K562 (cell line): ENCODE data around the gene USP5. TPM values are rescaled to one million over a fixed set of nuclear protein-coding genes. Genes with fewer than 3 reads are reported as not detected.

ENCODE experiments used
- C11orf30 ChIP-seq: fragments of 450-650 bp; IDR thresholded peaks from 2 replicates; pipeline ENCODE4 v1.6.1; 2016; ENCODE audit warnings: low read depth, mild to moderate bottlenecking
- CBX3 ChIP-seq, 2 experiments: IDR thresholded peaks; 1 replicate in 1 of 2; 2 replicates in 1 of 2; pipeline ENCODE4 v1.6.1; 2012; ENCODE audit warnings: inconsistent platforms in 2 of 2, low read length in 2 of 2, borderline replicate concordance in 1 of 2, control low read depth in 1 of 2
- CCAR2 ChIP-seq: fragments of 200-400 bp; formaldehyde crosslinking; IDR thresholded peaks from 2 replicates; pipeline ENCODE4 v1.6.1; 2017; ENCODE audit warnings: mild to moderate bottlenecking, low read depth, low read length
- CEBPG ChIP-seq, 3 experiments: fragments of 200-800 bp in 1 of 3; sonication (Bioruptor generic) in 1 of 3; sonication (generic) in 1 of 3; formaldehyde crosslinking in 1 of 3; IDR thresholded peaks in 2 of 3; conservative IDR thresholded peaks in 1 of 3; 2 replicates each; pipeline versions ENCODE4 v1.6.1 to v1.8.0; 2016 to 2022; ENCODE audit warnings: missing compliant biosample characterization in 2 of 3, missing genetic modification characterization in 2 of 3, mild to moderate bottlenecking in 1 of 3, missing genetic modification reagents in 1 of 3
- ERF ChIP-seq: fragments of 450-650 bp; formaldehyde crosslinking; IDR thresholded peaks from 2 replicates; pipeline ENCODE4 v1.4.0; 2020; ENCODE audit warnings: mild to moderate bottlenecking, mixed read lengths
- KDM2B ChIP-seq: fragments of 250-450 bp; sonication (Bioruptor Pico); IDR thresholded peaks from 2 replicates; pipeline ENCODE4 v1.8.0; 2021; ENCODE audit warnings: mild to moderate bottlenecking, moderate library complexity
- KLF1 ChIP-seq: fragments of 450-650 bp; IDR thresholded peaks from 2 replicates; pipeline ENCODE4 v1.6.1; 2016; ENCODE audit warnings: missing genetic modification characterization, missing compliant biosample characterization
- MCM3 ChIP-seq: fragments of 450-650 bp; IDR thresholded peaks from 2 replicates; pipeline ENCODE4 v1.6.1; 2016
- MTA2 ChIP-seq: fragments of 450-650 bp; IDR thresholded peaks from 2 replicates; pipeline ENCODE4 v1.6.1; 2016; ENCODE audit warnings: low read depth
- NBN ChIP-seq: fragments of 450-650 bp; IDR thresholded peaks from 2 replicates; pipeline ENCODE4 v1.6.1; 2016; ENCODE audit warnings: low read depth, mild to moderate bottlenecking
- PBX2 ChIP-seq, 2 experiments: IDR thresholded peaks in 1 of 2; conservative IDR thresholded peaks in 1 of 2; 2 replicates each; pipeline ENCODE4 v1.6.1; 2016; ENCODE audit warnings: low read depth in 2 of 2, mild to moderate bottlenecking in 1 of 2, missing compliant biosample characterization in 1 of 2, missing genetic modification characterization in 1 of 2, moderate library complexity in 1 of 2
- PHB ChIP-seq: fragments of 250-450 bp; sonication (Bioruptor Pico); IDR thresholded peaks from 2 replicates; pipeline ENCODE4 v1.5.0; 2021
- POLR2A ChIP-seq: fragments of 450-650 bp; conservative IDR thresholded peaks from 2 replicates; pipeline ENCODE4 v1.6.1; 2016
- POU5F1 ChIP-seq: fragments of 150-350 bp; IDR thresholded peaks from 2 replicates; pipeline ENCODE4 v1.6.1; 2014; ENCODE audit warnings: borderline replicate concordance, low read length, low read depth, mild to moderate bottlenecking; ENCODE audit not compliant: partially characterized antibody
- RBBP5 ChIP-seq: fragments of 200-600 bp; sonication (generic); IDR thresholded peaks from 2 replicates; pipeline ENCODE4 v1.6.1; 2012; ENCODE audit warnings: borderline replicate concordance, mild to moderate bottlenecking, low read length, control low read depth, inconsistent platforms; ENCODE audit not compliant: insufficient read depth, poor library complexity, severe bottlenecking
- SIRT6 ChIP-seq: IDR thresholded peaks from one replicate; pipeline ENCODE4 v1.6.1; 2012; ENCODE audit warnings: low read depth, mild to moderate bottlenecking, control low read depth, inconsistent platforms, low read length, moderate library complexity
- SMAD4 ChIP-seq: fragments of 250-450 bp; sonication (Bioruptor Pico); conservative IDR thresholded peaks from 2 replicates; pipeline ENCODE4 v1.8.0; 2021; ENCODE audit warnings: inconsistent platforms, mild to moderate bottlenecking, moderate library complexity
- ZFPM2 ChIP-seq: fragments of 250-450 bp; sonication (Bioruptor Pico); IDR thresholded peaks from 2 replicates; pipeline ENCODE4 v1.5.1; 2022; ENCODE audit warnings: mild to moderate bottlenecking
- ZKSCAN3 ChIP-seq: fragments of 250-450 bp; sonication (Bioruptor Pico); IDR thresholded peaks from 2 replicates; pipeline ENCODE4 v1.4.0; 2020
- ZNF212 ChIP-seq: fragments of 450-650 bp; formaldehyde crosslinking; IDR thresholded peaks from 2 replicates; pipeline ENCODE4 v1.4.0; 2020; ENCODE audit warnings: mild to moderate bottlenecking
- ZNF23 ChIP-seq: fragments of 250-450 bp; sonication (Bioruptor Pico); IDR thresholded peaks from 2 replicates; pipeline ENCODE4 v1.4.0; 2020; ENCODE audit warnings: mild to moderate bottlenecking
- ZNF3 ChIP-seq: fragments of 250-450 bp; sonication (Bioruptor Pico); IDR thresholded peaks from 2 replicates; pipeline ENCODE4 v1.5.0; 2021; ENCODE audit warnings: mild to moderate bottlenecking, moderate library complexity
- polyA plus RNA-seq, 8 experiments: library from polyadenylated mRNA; depleted of rRNA in 4 of 8; stranded (reverse) in 5 of 8; unstranded in 3 of 8; fragments of >200 nt; fragmentation: Nextera tagmentation in 2 of 8; fragmentation: Illumina TruSeq in 1 of 8; extraction: Ambion mirVana in 2 of 8; extraction: Trizol in 1 of 8; gene quantifications; 2 replicates each; pipeline versions ENCODE4 v1.2.1 to v1.2.3, GENCODE V29; 2011 to 2014; ENCODE audit warnings: inconsistent platforms in 1 of 8, missing spikeins in 1 of 8
- total RNA-seq, 7 experiments: library from RNA; depleted of rRNA in 6 of 7; stranded (reverse); fragments of >200 nt in 6 of 7; fragmentation: Illumina TruSeq in 2 of 7; extraction: Trizol in 2 of 7; gene quantifications; 2 replicates each; pipeline versions ENCODE4 v1.2.1 to v1.2.3, GENCODE V29; 2011 to 2021; ENCODE audit warnings: low replicate concordance in 1 of 7
- TF ChIP-seq, protein P1 (sequence below): fragments of 450-650 bp; formaldehyde crosslinking; IDR thresholded peaks from 2 replicates; pipeline ENCODE4 v1.4.0; 2020; ENCODE audit warnings: mild to moderate bottlenecking, moderate library complexity
- TF ChIP-seq, protein P2 (sequence below): IDR thresholded peaks from 2 replicates; pipeline ENCODE4 v1.6.1; 2014; ENCODE audit warnings: antibody characterized with exemption

USP5 gene
- total and polyA plus RNA-seq, 9 of the 15 experiments (the other 6 are each of a cell fraction or from before 2014, with no cell fraction given), result 1.4 to 107 (median 48.6) TPM

- TF ChIP-seq POLR2A (peak; percentile 87), POU5F1 (no peak), ZNF3 (no peak), C11orf30 (peak; percentile 96), CCAR2 (no peak), SIRT6 (no peak), ZNF23 (CRISPR knock-in tag) (no peak), CEBPG (CRISPR knock-in tag; IDR thresholded peaks at IDR 0.05) (peak; percentile 99), CEBPG (tag; conservative IDR thresholded peaks at IDR 0.05 in 1 of 2, IDR thresholded peaks at IDR 0.05 in 1 of 2) (peak; percentile 97 to 98), ZKSCAN3 (CRISPR knock-in tag) (no peak), MCM3 (no peak), NBN (no peak), MTA2 (no peak), ERF (no peak), PBX2 (CRISPR knock-in tag; IDR thresholded peaks at IDR 0.05; ENCODE audit: low read depth) (no peak), PBX2 (tag; conservative IDR thresholded peaks at IDR 0.05; ENCODE audit: low read depth) (no peak), ZNF212 (CRISPR knock-in tag) (0 out of 2 replicates have a peak, but pooled peaks have one; percentile 11), ZFPM2 (CRISPR knock-in tag) (no peak), SMAD4 (CRISPR knock-in tag) (peak; percentile 81), PHB (CRISPR knock-in tag) (no peak), CBX3 (IDR thresholded peaks at IDR 0.05; ENCODE audit: borderline replicate concordance in 1 of 2, low read length in 2 of 2) (0 out of 3 replicates have a peak, but pooled peaks of 1 of the 2 experiments have one; percentile 12), RBBP5 (peak; percentile 51), KLF1 (tag) (0 out of 2 replicates have a peak, but pooled peaks have one; percentile 40), KDM2B (CRISPR knock-in tag) (no peak)
- TF ChIP-seq, protein P1, sequence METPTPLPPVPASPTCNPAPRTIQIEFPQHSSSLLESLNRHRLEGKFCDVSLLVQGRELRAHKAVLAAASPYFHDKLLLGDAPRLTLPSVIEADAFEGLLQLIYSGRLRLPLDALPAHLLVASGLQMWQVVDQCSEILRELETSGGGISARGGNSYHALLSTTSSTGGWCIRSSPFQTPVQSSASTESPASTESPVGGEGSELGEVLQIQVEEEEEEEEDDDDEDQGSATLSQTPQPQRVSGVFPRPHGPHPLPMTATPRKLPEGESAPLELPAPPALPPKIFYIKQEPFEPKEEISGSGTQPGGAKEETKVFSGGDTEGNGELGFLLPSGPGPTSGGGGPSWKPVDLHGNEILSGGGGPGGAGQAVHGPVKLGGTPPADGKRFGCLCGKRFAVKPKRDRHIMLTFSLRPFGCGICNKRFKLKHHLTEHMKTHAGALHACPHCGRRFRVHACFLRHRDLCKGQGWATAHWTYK, result 0 out of 2 replicates have a peak, but pooled peaks have one; percentile 19
- TF ChIP-seq, protein P2, sequence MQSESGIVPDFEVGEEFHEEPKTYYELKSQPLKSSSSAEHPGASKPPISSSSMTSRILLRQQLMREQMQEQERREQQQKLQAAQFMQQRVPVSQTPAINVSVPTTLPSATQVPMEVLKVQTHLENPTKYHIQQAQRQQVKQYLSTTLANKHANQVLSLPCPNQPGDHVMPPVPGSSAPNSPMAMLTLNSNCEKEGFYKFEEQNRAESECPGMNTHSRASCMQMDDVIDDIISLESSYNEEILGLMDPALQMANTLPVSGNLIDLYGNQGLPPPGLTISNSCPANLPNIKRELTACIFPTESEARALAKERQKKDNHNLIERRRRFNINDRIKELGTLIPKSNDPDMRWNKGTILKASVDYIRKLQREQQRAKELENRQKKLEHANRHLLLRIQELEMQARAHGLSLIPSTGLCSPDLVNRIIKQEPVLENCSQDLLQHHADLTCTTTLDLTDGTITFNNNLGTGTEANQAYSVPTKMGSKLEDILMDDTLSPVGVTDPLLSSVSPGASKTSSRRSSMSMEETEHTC, result peak; percentile 82; the same call in 1 of the 2 replicates
Measured at GRCh38 chr12:6890789-6891645, 39.1 kb downstream of the USP5 start (continued).
